ENCODE results near the gene ELFN1.

The ELFN1 gene

GRCh38 chr7:1681581-1681980 is 11.5 kb downstream of the ELFN1 start:
- Histone ChIP-seq H3K9me3 (ENCODE audit: control insufficient read depth, insufficient read depth, low read length) (peaks cover 8% of the 10 kb centered on the region; the same call in 1 of the 2 replicates), H3K4me1 (ENCODE audit: insufficient read depth, low read length) (no peaks in the 10 kb centered on the region), H3K9ac (ENCODE audit: low read depth, low read length) (no peak overlapping the region), H3K36me3 (ENCODE audit: insufficient read depth, low read length) (no peaks in the 10 kb centered on the region)

DNA sequence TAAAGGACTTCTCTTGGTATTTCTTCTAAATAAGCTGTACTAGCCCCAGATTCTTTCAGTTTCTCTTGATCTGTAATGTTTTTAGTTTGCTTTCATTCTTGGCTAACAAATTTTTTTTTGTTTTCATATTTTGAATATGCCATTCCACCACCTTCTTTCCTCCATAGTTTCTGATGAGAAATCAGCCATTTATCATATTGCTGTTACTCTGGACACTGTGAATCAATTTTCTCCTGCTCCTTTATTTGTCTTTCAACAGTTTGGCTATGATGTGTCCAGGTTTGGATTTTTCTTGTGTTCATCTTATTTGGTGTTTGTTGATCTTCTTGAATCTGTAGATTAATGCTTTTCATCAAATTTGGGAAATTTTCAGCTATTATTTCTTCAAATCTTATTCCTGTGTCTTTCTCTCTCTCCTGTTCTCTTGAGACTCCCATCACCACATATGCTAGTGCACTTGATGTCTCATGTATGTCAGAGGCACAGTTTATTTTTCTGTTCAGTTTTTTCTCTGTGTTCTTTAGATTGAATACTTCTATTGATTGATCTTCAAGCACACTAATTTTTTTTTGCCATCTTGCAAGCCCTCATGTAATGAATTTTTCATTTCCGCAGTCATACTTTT is 15.0 kb downstream of the ELFN1 start:
- peaks cover 8% of the 10 kb centered on the region; the same call in 1 of the 2 replicates for H3K9me3 ChIP-seq (ENCODE audit: control insufficient read depth, insufficient read depth, low read length)
- no peaks in the 10 kb centered on the region for H3K4me1 ChIP-seq (ENCODE audit: insufficient read depth, low read length)
- no peak overlapping the region for H3K9ac ChIP-seq (ENCODE audit: low read depth, low read length)
- H3K36me3 ChIP-seq (ENCODE audit: insufficient read depth, low read length) = no peaks in the 10 kb centered on the region

DNA sequence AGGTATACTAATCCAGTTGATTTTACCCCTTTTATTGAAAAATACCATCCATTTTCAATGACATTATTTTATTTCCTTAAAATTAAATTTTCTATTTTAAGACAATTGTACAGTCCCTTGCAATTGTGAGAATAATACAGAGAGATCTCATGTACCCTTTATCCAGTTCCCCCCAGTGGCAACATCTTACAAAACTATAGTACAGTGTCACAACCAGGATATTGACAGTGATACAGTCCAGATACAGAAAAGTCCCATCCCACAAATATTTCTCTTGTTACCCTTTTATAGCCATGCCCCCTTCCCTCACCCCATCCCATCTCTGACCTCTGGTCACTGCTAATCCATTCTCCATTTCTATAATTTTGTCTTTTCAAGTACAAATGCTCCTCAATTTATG is 18.5 kb downstream of the ELFN1 start:
- no peaks in the 10 kb centered on the region for H3K4me1 ChIP-seq (ENCODE audit: insufficient read depth, low read length)
- no peak overlapping the region for H3K9ac ChIP-seq (ENCODE audit: low read depth, low read length)
- H3K9me3 ChIP-seq (ENCODE audit: control insufficient read depth, insufficient read depth, low read length) = peaks cover 8% of the 10 kb centered on the region; the same call in 1 of the 2 replicates
- no peaks in the 10 kb centered on the region for H3K36me3 ChIP-seq (ENCODE audit: insufficient read depth, low read length)

GRCh38 chr7:1689311-1689710 is 19.2 kb downstream of the ELFN1 start:
- Histone ChIP-seq H3K36me3 (ENCODE audit: insufficient read depth, low read length) (no peaks in the 10 kb centered on the region), H3K4me1 (ENCODE audit: insufficient read depth, low read length) (peaks cover 5% of the 10 kb centered on the region; the same call in 1 of the 2 replicates), H3K9me3 (ENCODE audit: control insufficient read depth, insufficient read depth, low read length) (peaks cover 2% of the 10 kb centered on the region; the same call in 1 of the 2 replicates), H3K9ac (ENCODE audit: low read depth, low read length) (no peak overlapping the region)

DNA sequence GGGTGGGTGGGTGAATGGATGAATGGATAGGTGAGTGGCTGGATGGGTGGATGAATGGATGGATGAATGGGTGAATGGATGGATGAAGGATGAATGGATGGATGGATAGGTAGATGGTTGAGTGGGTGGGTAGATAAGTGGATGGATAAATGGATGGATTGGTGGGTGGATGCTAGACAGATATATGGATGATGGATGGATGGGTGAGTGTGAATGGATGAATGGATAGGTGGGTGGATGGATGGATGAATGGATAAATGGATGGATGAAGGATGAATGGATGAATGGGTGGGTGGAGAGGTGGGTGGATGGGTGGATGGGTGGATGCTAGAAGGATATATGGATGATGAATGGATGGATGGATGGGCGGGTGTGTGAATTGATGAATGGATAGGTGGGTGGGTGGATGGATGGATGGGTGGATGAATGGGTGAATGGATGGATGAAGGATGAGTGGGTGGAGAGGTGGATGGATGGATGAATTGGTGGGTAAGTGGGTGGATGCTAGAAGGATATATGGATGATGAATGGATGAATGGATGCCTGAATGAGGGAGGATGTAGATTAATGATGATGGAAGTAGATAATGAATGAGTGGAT is 20.4 kb downstream of the ELFN1 start:
- H3K4me1 ChIP-seq (ENCODE audit: insufficient read depth, low read length) = peaks cover 7% of the 10 kb centered on the region; the same call in 1 of the 2 replicates
- no peak overlapping the region for H3K9ac ChIP-seq (ENCODE audit: low read depth, low read length)
- no peaks in the 10 kb centered on the region for H3K36me3 ChIP-seq (ENCODE audit: insufficient read depth, low read length)
- H3K9me3 ChIP-seq (ENCODE audit: control insufficient read depth, insufficient read depth, low read length) = no peaks in the 10 kb centered on the region; the same call in 1 of the 2 replicates

DNA sequence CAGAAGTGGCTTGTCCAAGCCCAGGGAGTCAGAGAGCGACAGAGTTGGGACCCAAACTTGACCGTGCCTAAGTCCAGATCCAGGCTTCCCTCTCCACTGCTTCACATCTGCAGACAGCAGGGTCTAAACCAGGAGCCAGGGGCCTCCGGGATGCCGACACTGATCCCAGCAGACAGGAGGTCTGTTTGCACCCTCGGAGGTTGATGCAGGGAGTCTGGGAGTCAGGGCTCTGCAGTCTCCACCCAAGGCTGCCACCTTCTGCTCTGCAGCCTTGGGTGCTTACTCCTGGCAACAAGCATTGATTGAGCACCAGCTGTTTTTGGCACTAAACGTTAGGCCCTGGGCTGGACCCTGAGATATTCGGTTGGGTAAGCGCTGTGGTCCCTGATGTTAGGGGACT is 21.0 kb downstream of the ELFN1 start:
- H3K4me1 ChIP-seq (ENCODE audit: insufficient read depth, low read length) = peaks cover 10% of the 10 kb centered on the region; the same call in 1 of the 2 replicates
- H3K9me3 ChIP-seq (ENCODE audit: control insufficient read depth, insufficient read depth, low read length) = no peaks in the 10 kb centered on the region; the same call in 1 of the 2 replicates
- H3K36me3 ChIP-seq (ENCODE audit: insufficient read depth, low read length) = no peaks in the 10 kb centered on the region

GRCh38 chr7:1691601-1692514 is 21.8 kb downstream of the ELFN1 start:
- peaks cover 17% of the 10 kb centered on the region; the same call in 1 of the 2 replicates for H3K4me1 ChIP-seq (ENCODE audit: insufficient read depth, low read length)
- no peaks in the 10 kb centered on the region for H3K36me3 ChIP-seq (ENCODE audit: insufficient read depth, low read length)
- no peak overlapping the region for H3K9ac ChIP-seq (ENCODE audit: low read depth, low read length)
- H3K9me3 ChIP-seq (ENCODE audit: control insufficient read depth, insufficient read depth, low read length) = no peaks in the 10 kb centered on the region; the same call in 1 of the 2 replicates

More for the DNA sequence above, 21.0 kb downstream of the ELFN1 start:
- H3K9ac ChIP-seq (ENCODE audit: low read depth, low read length) = no peak overlapping the region

- no peak overlapping the region for H3K9ac ChIP-seq (ENCODE audit: low read depth, low read length)
- peaks cover 24% of the 10 kb centered on the region; the same call in 1 of the 2 replicates for H3K4me1 ChIP-seq (ENCODE audit: insufficient read depth, low read length)
- no peaks in the 10 kb centered on the region for H3K36me3 ChIP-seq (ENCODE audit: insufficient read depth, low read length)
- no peaks in the 10 kb centered on the region; the same call in 1 of the 2 replicates for H3K9me3 ChIP-seq (ENCODE audit: control insufficient read depth, insufficient read depth, low read length)
Observed at GRCh38 chr7:1692515-1693418, 22.7 kb downstream of the ELFN1 start.

DNA sequence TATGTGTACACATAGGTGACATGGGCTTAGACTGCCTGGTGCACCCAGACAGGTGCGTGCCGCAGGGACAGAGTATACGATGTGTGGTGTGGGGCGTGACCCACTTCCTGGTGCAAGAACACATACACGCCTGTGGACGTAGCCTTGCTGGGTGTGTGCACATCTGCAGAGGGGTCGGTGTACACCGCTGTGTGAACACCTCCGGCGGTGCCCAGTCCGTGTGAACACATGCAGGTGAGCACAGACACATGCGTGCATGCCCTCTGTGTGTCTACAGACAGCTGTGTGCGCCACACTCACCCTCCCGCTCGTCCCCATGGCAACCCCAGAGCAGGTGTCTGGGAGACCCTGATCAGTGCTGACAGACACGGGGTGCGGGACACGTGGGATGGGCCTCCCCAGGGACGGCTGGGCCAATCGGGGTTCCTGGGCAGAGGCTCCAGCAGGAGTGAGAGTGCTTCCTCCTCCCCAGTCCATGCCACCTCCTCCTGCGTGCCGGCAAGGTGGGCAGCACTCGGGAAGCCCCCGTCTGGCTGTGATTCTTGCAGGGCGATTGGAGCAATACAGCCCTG is 23.4 kb downstream of the ELFN1 start:
- H3K36me3 ChIP-seq (ENCODE audit: insufficient read depth, low read length) = no peaks in the 10 kb centered on the region
- peaks cover 30% of the 10 kb centered on the region; the same call in 1 of the 2 replicates for H3K4me1 ChIP-seq (ENCODE audit: insufficient read depth, low read length)
- H3K9ac ChIP-seq (ENCODE audit: low read depth, low read length) = no peak overlapping the region
- no peaks in the 10 kb centered on the region; the same call in 1 of the 2 replicates for H3K9me3 ChIP-seq (ENCODE audit: control insufficient read depth, insufficient read depth, low read length)

- peaks cover 31% of the 10 kb centered on the region; the same call in 1 of the 2 replicates for H3K4me1 ChIP-seq (ENCODE audit: insufficient read depth, low read length)
- H3K36me3 ChIP-seq (ENCODE audit: insufficient read depth, low read length) = no peaks in the 10 kb centered on the region
- H3K9ac ChIP-seq (ENCODE audit: low read depth, low read length) = no peak overlapping the region
- H3K9me3 ChIP-seq (ENCODE audit: control insufficient read depth, insufficient read depth, low read length) = no peaks in the 10 kb centered on the region
Observed at GRCh38 chr7:1693991-1694524, 24.0 kb downstream of the ELFN1 start.

DNA sequence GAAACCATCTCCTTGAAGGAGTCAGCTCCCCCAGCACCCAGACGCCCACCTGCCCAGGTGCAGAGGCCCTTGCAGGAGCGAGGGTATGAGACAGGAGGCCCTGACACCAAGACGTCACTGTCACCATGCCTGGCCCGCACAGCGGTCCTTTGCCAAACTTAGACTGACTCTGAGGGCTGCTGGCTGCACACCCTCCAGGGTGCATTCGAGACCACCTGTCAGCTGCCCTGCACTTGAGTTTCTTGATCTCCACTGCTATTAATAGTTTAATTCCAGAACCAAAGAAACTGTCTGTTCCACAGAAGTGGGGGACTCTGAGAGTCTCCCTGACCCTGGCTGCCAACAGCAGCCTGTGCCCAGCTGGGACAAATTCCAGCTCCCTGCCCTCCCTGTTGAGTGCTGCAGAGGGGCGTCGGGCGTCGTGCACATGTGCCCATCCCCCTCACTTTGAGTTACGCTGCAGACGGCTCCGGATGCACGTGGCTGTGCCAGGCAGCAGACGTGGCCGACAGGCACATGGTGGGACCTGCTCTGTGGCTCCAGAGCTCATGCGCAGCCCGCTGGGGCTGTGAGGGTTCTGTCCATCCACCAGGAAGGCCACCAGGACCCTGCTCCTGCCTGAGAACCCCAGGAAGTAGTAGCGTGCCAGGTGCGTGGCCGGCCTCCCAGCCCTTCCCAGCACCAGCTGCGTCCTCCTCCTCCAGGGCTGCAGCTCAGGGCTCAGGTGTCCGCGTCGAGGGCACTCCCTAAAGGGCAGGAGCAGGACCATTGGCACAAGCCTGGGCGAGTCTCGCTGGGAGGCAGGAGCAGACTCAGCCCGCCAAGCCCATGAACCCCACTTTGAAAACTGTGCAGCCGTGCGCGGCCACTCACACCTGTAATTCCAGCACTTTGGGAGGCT is 24.8 kb downstream of the ELFN1 start:
- no peaks in the 10 kb centered on the region for H3K36me3 ChIP-seq (ENCODE audit: insufficient read depth, low read length)
- no peak overlapping the region for H3K9ac ChIP-seq (ENCODE audit: low read depth, low read length)
- H3K9me3 ChIP-seq (ENCODE audit: control insufficient read depth, insufficient read depth, low read length) = no peaks in the 10 kb centered on the region
- H3K4me1 ChIP-seq (ENCODE audit: insufficient read depth, low read length) = peaks cover 31% of the 10 kb centered on the region; the same call in 1 of the 2 replicates

- Histone ChIP-seq H3K4me1 (ENCODE audit: insufficient read depth, low read length) (peaks cover 31% of the 10 kb centered on the region; the same call in 1 of the 2 replicates), H3K9ac (ENCODE audit: low read depth, low read length) (no peak overlapping the region), H3K9me3 (ENCODE audit: control insufficient read depth, insufficient read depth, low read length) (no peaks in the 10 kb centered on the region)
Observed at GRCh38 chr7:1695800-1696454, 25.9 kb downstream of the ELFN1 start.

More at GRCh38 chr7:1695800-1696454, 25.9 kb downstream of the ELFN1 start:
- no peaks in the 10 kb centered on the region for H3K36me3 ChIP-seq (ENCODE audit: insufficient read depth, low read length)
